ENCODE data around the gene INAVA. TPM values are rescaled to one million over a fixed set of nuclear protein-coding genes. Genes with fewer than 3 reads are reported as not detected.
A peak's percentile ranks its signal among the peaks of the same experiment; 100 is the strongest.

Gene INAVA
- total and polyA plus RNA-seq, 9 of the 15 experiments (the other 6 are each of a cell fraction or from before 2014, with no cell fraction given) = 0.09 TPM; not detected in 8

DNA sequence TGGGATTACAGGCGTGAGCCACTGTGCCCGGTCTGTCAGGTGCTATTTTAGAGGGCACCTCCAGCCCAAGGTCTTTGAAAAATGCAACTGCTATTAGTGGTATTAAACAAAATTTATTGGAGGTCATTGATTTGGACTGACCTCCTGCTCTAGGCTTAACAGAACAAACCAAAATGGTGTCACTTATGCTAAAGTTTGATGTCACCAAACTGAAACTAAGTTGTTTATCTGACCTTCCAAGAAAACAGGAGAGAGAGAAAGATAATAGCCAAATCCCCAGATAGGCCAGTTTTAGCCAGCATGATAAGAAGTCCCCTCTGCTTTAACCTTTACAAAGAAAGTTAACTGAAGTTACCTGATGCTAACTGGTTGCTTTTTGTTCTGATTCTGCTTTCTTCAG lies 8.1 kb upstream of the INAVA start (continued):
- no peak for TF ChIP-seq FOXM1 (IDR thresholded peaks at IDR 0.05; ENCODE audit: low read depth)
- no peak for TF ChIP-seq FOXM1 (CRISPR knock-in tag; IDR thresholded peaks at IDR 0.05; ENCODE audit: low read depth)
- no peak for TF ChIP-seq CREM (IDR thresholded peaks at IDR 0.05; ENCODE audit: low read depth)
- TF ChIP-seq, protein P1, sequence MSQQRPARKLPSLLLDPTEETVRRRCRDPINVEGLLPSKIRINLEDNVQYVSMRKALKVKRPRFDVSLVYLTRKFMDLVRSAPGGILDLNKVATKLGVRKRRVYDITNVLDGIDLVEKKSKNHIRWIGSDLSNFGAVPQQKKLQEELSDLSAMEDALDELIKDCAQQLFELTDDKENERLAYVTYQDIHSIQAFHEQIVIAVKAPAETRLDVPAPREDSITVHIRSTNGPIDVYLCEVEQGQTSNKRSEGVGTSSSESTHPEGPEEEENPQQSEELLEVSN (IDR thresholded peaks at IDR 0.05; ENCODE audit: borderline replicate concordance in 1 of 2, extremely low read depth in 1 of 2, insufficient read depth in 1 of 2, insufficient read length in 1 of 2, low read depth in 1 of 2, low read length in 1 of 2, poor library complexity in 1 of 2, severe bottlenecking in 1 of 2) = no peak
- no peak for TF ChIP-seq HDAC1 (IDR thresholded peaks at IDR 0.05)
- TF ChIP-seq, protein P2, sequence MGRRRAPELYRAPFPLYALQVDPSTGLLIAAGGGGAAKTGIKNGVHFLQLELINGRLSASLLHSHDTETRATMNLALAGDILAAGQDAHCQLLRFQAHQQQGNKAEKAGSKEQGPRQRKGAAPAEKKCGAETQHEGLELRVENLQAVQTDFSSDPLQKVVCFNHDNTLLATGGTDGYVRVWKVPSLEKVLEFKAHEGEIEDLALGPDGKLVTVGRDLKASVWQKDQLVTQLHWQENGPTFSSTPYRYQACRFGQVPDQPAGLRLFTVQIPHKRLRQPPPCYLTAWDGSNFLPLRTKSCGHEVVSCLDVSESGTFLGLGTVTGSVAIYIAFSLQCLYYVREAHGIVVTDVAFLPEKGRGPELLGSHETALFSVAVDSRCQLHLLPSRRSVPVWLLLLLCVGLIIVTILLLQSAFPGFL (CRISPR knock-in tag; IDR thresholded peaks at IDR 0.05) = no peak
- TF ChIP-seq ASH1L (IDR thresholded peaks at IDR 0.05; ENCODE audit: borderline replicate concordance, low read depth, partially characterized antibody) = no peak
- peak; percentile 64 for TF ChIP-seq CBFA2T3 (IDR thresholded peaks at IDR 0.05)
- no peak for TF ChIP-seq KDM1A (IDR thresholded peaks at IDR 0.05)
- no peak for TF ChIP-seq NCOA4 (IDR thresholded peaks at IDR 0.05; ENCODE audit: partially characterized antibody)
- TF ChIP-seq ZSCAN32 (CRISPR knock-in tag; IDR thresholded peaks at IDR 0.05) = no peak
- no peak for TF ChIP-seq ZNF445 (CRISPR knock-in tag; IDR thresholded peaks at IDR 0.05; ENCODE audit: low read depth)
- TF ChIP-seq PTTG1 (tag; IDR thresholded peaks at IDR 0.05; ENCODE audit: low read depth) = peak; percentile 85
- TF ChIP-seq LARP7 (IDR thresholded peaks at IDR 0.05) = no peak
- TF ChIP-seq ZNF655 (CRISPR knock-in tag; IDR thresholded peaks at IDR 0.05) = no peak
- no peak for TF ChIP-seq RBFOX2 (IDR thresholded peaks at IDR 0.05; ENCODE audit: low read depth, low read length)
- TF ChIP-seq NFYB (IDR thresholded peaks at IDR 0.05; ENCODE audit: extremely low read depth, insufficient read length) = no peak
- TF ChIP-seq ZNF23 (CRISPR knock-in tag; IDR thresholded peaks at IDR 0.05) = no peak
- TF ChIP-seq PRMT5 (CRISPR knock-in tag; IDR thresholded peaks at IDR 0.05) = no peak
- TF ChIP-seq HSF4 (CRISPR knock-in tag; IDR thresholded peaks at IDR 0.05; ENCODE audit: borderline replicate concordance) = peak; percentile 30; the same call in 1 of the 2 replicates
- TF ChIP-seq RBM34 (IDR thresholded peaks at IDR 0.05; ENCODE audit: borderline replicate concordance, insufficient read depth, low read length) = no peak
- no peak for TF ChIP-seq KDM2B (CRISPR knock-in tag; IDR thresholded peaks at IDR 0.05)
- TF ChIP-seq SMARCA5 (IDR thresholded peaks at IDR 0.05) = no peak
- TF ChIP-seq, protein P3, sequence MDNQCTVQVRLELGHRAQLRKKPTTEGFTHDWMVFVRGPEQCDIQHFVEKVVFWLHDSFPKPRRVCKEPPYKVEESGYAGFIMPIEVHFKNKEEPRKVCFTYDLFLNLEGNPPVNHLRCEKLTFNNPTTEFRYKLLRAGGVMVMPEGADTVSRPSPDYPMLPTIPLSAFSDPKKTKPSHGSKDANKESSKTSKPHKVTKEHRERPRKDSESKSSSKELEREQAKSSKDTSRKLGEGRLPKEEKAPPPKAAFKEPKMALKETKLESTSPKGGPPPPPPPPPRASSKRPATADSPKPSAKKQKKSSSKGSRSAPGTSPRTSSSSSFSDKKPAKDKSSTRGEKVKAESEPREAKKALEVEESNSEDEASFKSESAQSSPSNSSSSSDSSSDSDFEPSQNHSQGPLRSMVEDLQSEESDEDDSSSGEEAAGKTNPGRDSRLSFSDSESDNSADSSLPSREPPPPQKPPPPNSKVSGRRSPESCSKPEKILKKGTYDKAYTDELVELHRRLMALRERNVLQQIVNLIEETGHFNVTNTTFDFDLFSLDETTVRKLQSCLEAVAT (IDR thresholded peaks at IDR 0.05) = no peak
- no peak for TF ChIP-seq ZKSCAN1 (IDR thresholded peaks at IDR 0.05; ENCODE audit: low read depth, low read length)
- TF ChIP-seq C11orf30 (IDR thresholded peaks at IDR 0.05; ENCODE audit: low read depth) = no peak
